AG04449 (cell line): ENCODE results near the gene PRKAG2.

Source experiments
- CTCF ChIA-PET: fragments of 350-600 bp; formaldehyde crosslinking; extraction: SDS; loops from one replicate; lab custom pipeline; 2021; ENCODE audit warnings: antibody characterized with exemption; lab: Yijun Ruan, JAX
- POLR2A ChIA-PET: fragments of 400-600, 350-600 bp; formaldehyde crosslinking; extraction: SDS; loops from one replicate; lab custom pipeline; 2020; ENCODE audit warnings: antibody characterized with exemption, inconsistent platforms; lab: Yijun Ruan, JAX
- DNase-seq: peaks from one replicate; pipeline ENCODE4 v3.0.0-alpha.2; 2010; ENCODE audit warnings: low read depth, low spot score
- H3K4me3 ChIP-seq: 2 replicates; pipeline ENCODE4 v1.5.1; 2011; ENCODE audit warnings: low read depth, mild to moderate bottlenecking, control low read depth, low read length
- CTCF ChIP-seq: IDR thresholded peaks from one replicate; pipeline ENCODE4 v1.5.1; 2011; ENCODE audit warnings: mild to moderate bottlenecking, moderate library complexity, low read length, control low read depth, inconsistent platforms; ENCODE audit not compliant: insufficient read depth; ENCODE audit errors: missing control alignments

Gene PRKAG2

GRCh38 chr7:151820491-151821105, 56.3 kb downstream of the PRKAG2 start:
- TF ChIP-seq CTCF = no peak
- CTCF ChIA-PET = no interaction called here
- no peak for DNase-seq
- POLR2A ChIA-PET = no interaction called here
- H3K4me3 ChIP-seq = no peak overlapping the region

DNA sequence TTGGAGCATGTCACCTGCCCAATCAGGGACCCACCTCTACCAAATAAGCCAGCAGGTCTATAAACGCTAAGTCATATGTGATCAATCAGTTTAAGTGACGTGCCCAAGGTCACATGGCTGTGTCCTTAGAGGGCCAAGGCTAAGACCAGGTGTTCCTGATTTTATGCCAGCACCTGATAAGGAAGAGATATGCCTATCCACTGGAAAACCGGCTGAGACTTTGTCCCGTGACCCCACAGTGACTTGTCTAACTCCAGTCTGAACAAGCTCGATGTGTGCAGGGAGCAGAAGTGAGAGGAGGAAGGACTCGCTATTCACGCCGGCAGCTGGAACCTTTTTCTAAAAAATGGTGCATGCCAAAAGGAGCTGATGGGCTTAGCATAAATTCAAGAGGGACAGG, 57.0 kb downstream of the PRKAG2 start:
- no peak overlapping the region for H3K4me3 ChIP-seq
- ChIA-PET POLR2A (interaction anchor here (0.6 kb wide), 1 partner anchor 197 kb away, joined by 3 read pairs; no protein-coding TSS in a partner anchor), CTCF (no interaction called here)
- DNase-seq = no peak
- no peak for TF ChIP-seq CTCF

- DNase-seq = no peak
- CTCF ChIA-PET = no interaction called here
Observed at GRCh38 chr7:151818674-151819519, 58.0 kb downstream of the PRKAG2 start.

GRCh38 chr7:151817981-151818673, 58.8 kb downstream of the PRKAG2 start:
- DNase-seq = no peak
- POLR2A ChIA-PET = no interaction called here
- CTCF ChIA-PET = no interaction called here
- no peak overlapping the region for H3K4me3 ChIP-seq
- no peak for TF ChIP-seq CTCF

More at GRCh38 chr7:151818674-151819519, 58.0 kb downstream of the PRKAG2 start:
- H3K4me3 ChIP-seq = no peak overlapping the region
- TF ChIP-seq CTCF = no peak
- POLR2A ChIA-PET = no interaction called here

DNA sequence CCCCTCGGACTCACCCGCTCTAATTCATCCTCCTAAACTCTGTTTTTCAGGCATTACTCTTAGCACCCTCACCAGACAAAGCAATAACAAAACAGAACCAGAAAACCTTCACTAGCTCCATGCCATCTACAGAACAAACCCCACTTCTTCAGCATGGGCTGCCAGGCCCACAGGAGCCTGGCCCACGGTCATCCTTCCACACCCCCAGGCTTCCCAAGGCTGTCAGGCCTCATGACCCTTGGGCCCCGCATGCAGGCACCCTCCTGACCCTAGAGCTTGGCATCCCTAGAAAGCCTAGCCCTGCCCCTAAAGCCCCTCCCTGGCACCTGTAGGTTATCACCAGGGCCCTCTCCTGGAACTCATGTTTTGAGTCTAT, 59.6 kb downstream of the PRKAG2 start:
- DNase-seq = no peak
- CTCF ChIA-PET = no interaction called here
- TF ChIP-seq CTCF = no peak
- POLR2A ChIA-PET = no interaction called here
- no peak overlapping the region for H3K4me3 ChIP-seq

DNA sequence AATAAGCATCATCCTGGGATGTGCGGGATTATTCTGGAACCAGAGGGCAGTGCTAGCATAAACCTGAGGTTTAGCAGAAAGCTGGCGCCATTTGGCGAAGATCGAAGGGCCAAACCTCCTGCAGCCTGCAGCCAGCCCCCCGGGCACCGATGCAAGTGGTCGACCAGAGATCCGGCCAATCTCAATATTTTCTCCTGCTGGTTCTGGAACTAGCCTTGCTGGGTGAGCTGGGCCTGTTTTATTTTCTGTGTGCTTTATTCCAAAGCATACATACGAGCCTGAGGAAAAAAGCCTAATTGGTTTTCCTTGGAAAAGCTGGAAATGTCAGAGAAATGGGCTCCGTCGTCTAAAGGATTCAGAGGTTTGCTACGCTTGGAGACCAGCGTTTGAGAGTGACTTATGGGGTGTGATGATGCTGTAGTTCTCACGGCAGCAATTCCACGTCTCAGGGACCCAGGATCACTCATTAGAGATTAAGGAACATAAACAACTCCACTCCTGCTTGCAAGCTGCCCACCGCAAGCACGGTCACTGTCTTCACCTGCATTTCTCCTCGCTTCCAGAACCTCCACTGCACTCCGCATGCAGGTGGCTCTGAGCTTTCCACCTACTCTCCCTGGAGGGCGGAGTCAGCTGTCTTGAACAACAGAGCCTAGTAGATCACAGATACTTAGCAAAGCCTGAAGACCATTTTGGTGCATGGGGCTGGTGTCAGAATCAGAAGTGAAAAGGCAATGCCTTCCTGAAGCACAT, 60.2 kb downstream of the PRKAG2 start:
- ChIA-PET POLR2A (no interaction called here), CTCF (interaction anchor here (0.8 kb wide), 1 partner anchor 34 kb away, joined by 5 read pairs; no protein-coding TSS in a partner anchor)
- no peak for DNase-seq
- no peak overlapping the region for H3K4me3 ChIP-seq
- no peak for TF ChIP-seq CTCF
